Esophagus muscularis mucosa (tissue), 3 donors: ENCODE results near the gene ADSL.

ENCODE experiments used
- CTCF ChIP-seq, 3 experiments: fragments of 200-600 bp in 2 of 3; fragments of 450-650 bp in 1 of 3; sonication (generic) in 2 of 3; IDR thresholded peaks; one replicate each; pipeline ENCODE4 v1.5.1; 2017 to 2019; ENCODE audit warnings: antibody characterized with exemption in 3 of 3, mild to moderate bottlenecking in 2 of 3, moderate library complexity in 1 of 3
- POLR2A ChIP-seq: fragments of 450-650 bp; IDR thresholded peaks from one replicate; pipeline ENCODE4 v1.6.1; 2017; ENCODE audit warnings: antibody characterized with exemption, moderate library complexity, mild to moderate bottlenecking, low read depth
- POLR2AphosphoS5 ChIP-seq, 2 donors: sonication (generic); formaldehyde crosslinking; IDR thresholded peaks; one replicate each; pipeline ENCODE4 v1.6.1; 2017; ENCODE audit warnings: antibody characterized with exemption in 2 of 2

GRCh38 chr22:40364431-40364830 lies 18.1 kb downstream of the ADSL start:
- TF ChIP-seq CTCF (IDR thresholded peaks at IDR 0.05) (no peak), POLR2A (no peak), POLR2AphosphoS5 (IDR thresholded peaks at IDR 0.05) (no peak)
